Placental pericyte (primary cell): ENCODE measurements around the gene RPS27. TPM values are rescaled to one million over a fixed set of nuclear protein-coding genes. Genes with fewer than 3 reads are reported as not detected.

Experiments used
- small RNA-seq: library from RNA; depleted of rRNA; stranded (forward); fragments of <200 nt; gene quantifications from one replicate; pipeline ENCODE3, GENCODE V24; 2012; ENCODE audit warnings: low replicate concordance
- total RNA-seq: library from RNA; depleted of rRNA; stranded (reverse); fragments of >200 nt; gene quantifications from 2 replicates; pipeline ENCODE4 v1.2.3, GENCODE V29; 2012

RPS27 gene
- total RNA-seq, result 955 and 1,777 TPM in 2 replicates

GRCh38 chr1:153990468-153991150 is at the start of gene RPS27:
RPS27 (plus strand) TSS chr1:153990762; CDS start chr1:153990797, 35 bp downstream.

DNA sequence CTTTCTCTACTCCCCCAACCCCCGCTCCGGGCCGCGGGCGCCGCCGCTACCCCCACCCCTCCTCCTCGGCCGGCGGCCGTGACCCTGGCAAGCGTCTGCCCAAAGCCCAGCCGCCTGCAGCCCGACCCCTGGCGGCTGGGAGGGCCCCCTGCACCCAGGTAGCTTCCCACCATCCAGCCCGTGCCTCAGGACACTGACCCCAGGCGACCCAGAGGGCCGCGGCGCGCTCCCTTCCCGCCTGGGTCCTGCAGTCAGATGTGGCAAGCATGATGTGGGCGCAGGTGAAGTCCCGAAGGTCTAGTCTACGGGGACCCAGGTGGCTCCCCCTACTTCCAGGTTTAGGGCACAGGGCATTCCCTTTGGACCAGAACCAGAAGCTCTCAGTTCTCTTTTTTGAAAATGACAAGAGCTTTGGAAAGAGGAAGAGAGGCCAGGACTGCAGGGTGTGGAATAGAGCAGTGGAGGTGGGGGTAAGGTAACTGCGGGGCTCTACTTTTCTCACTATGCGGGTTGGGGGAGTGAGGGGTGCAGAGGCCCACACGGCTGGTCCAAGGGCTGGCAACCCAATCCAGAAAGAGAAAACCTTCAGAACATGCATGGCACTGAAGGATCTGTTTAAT is 43.8 kb upstream of the RPS27 start, which contains the start of gene DENND4B:
Gene DENND4B (minus strand): TSS at position 97 of the 620 bp plus-strand sequence. CDS start 2,344 bp downstream, outside the sequence.

GRCh38 chr1:153958111-153958960 is 32.2 kb upstream of the RPS27 start, which contains the start of gene CRTC2:
CRTC2 (minus strand) TSS chr1:153958612; CDS start chr1:153958497, 115 bp downstream.

DNA sequence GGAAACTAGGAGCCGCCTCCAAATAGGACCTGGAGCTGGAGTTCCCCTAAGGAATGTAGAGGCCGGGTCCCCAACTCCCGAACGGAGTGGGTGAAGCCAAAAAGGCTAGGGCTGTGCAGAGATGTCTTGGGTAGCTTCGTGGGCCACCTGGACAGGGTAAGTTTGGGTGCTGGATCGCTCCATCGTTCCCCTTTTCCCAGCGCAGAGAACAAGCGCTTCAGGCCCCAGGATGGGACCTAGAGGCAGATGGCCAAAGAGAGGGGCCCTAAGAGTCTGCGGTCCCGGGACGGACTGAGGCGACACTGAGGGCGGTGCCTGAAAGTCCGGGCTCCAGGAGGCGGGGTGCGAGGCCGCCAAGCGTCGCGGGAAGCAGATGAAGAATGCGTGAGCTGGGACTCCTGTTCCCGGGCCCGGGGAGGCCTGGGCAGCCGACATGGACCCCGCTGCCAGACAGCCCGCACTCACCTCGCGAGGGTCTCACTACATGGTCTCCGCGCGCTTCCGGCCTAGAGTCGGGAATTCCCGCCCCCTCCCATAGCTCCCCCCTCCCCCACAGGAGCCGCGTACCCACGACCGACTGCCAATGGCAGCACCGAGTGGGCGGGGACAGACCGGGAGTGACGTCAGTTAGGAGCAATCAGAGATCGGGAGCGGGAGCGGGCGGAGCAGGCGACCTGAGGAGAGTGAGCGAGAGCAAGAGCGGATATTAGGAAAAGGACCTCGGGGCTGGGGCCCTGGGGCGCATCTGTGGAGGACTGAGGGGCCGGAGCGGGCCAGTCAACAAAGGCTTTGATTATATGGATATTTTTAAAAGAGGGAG is 27.3 kb upstream of the RPS27 start, which contains the start of gene SLC39A1:
Gene SLC39A1 (minus strand): TSS at position 508 of the 820 bp plus-strand sequence. CDS start 822 bp downstream, outside the sequence.

GRCh38 chr1:153967107-153967999 is 23.2 kb upstream of the RPS27 start, which contains the start of gene CREB3L4:
CREB3L4 (plus strand) TSS chr1:153967902; CDS start chr1:153968526, 624 bp downstream.

DNA sequence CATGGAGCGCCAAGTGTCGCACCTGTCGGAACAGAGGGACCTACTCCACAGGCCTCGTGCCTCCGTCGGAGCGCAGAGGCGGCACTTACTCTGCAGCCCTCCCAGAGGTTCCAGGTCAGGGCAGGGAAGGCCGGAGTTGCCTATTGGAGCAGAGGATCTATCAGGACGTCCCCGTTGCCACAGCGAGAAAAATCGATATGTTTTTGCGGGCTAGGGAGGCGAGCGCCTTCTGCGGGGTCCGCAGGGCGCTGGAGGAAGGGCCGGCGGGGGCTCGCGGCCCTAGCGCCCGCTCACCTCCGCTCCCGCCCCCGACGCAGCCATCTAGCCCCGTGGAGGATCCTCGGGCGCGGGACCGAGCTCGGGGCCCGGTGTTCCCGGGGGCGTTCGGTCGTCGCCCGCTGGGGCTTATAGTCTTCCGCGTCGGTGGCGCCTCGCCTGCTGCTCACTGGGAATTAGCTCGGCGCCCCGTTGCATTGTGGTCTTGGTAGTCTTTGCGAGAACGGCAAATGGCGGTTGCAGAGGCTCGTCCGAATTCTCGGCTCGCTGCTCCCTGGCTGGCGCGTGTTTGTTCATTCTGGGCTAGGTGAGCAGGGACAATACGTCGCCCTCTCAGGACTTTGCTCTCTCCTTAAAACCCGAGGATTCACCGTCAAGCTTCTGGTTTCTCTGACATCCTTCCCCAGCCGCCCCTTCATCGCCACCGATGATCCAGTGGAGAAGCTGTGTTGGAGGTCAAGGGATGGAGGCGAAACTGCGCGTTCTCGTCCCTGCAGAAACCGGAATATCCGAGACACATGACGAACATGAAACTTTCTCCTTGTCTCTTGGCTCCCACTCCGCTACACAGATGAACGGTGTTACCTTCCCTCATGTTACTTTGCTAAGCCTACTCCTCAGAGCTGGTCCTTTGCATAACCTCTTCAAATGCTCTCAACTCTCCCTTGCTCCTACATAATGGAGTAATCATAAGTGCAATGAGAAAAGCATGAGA is 13.0 kb upstream of the RPS27 start, which contains the start of gene JTB:
Gene JTB (minus strand): TSS at position 425 of the 991 bp plus-strand sequence. CDS start 422 bp downstream, at position 3.

GRCh38 chr1:153985941-153986761 is 4.4 kb upstream of the RPS27 start, which contains the start of gene RAB13:
RAB13 (minus strand) TSS chr1:153986339; CDS start chr1:153986236, 103 bp downstream.

Small RNA genes lying within 50 kb of the gene (small RNA-seq; reads per million reads assigned to genes)
- gene MIR6737, result not detected
- not detected for gene RNU6-179P

Other genes starting within 250 kb of the RPS27 start
- 6.7 and 15.3 TPM in 2 replicates for gene SLC27A3, start 215.4 kb upstream of the RPS27 start, total RNA-seq
- gene GATAD2B, start 67.8 kb upstream of the RPS27 start, total RNA-seq, result 7.3 and 11.4 TPM in 2 replicates
- 26.9 and 28.2 TPM in 2 replicates for gene DENND4B, start 44.0 kb upstream of the RPS27 start, total RNA-seq
- gene CRTC2, start 32.1 kb upstream of the RPS27 start, total RNA-seq, result 7.7 and 8.3 TPM in 2 replicates
- 117 and 125 TPM in 2 replicates for gene SLC39A1, start 27.2 kb upstream of the RPS27 start, total RNA-seq
- gene CREB3L4, start 22.9 kb upstream of the RPS27 start, total RNA-seq, result 7.2 and 11.6 TPM in 2 replicates
- 109 and 147 TPM in 2 replicates for gene JTB, start 13.1 kb upstream of the RPS27 start, total RNA-seq
- 30.9 and 105 TPM in 2 replicates for gene RAB13, start 4.4 kb upstream of the RPS27 start, total RNA-seq
- gene NUP210L, start 164.3 kb downstream of the RPS27 start, total RNA-seq, result under 0.01 TPM in 2 replicates
- 439 and 952 TPM in 2 replicates for gene TPM3, start 201.3 kb downstream of the RPS27 start, total RNA-seq
- not detected in 2 replicates for gene CFAP141, start 215.6 kb downstream of the RPS27 start, total RNA-seq
- gene UBAP2L, start 230.2 kb downstream of the RPS27 start, total RNA-seq, result 77.5 and 104 TPM in 2 replicates